CD4-positive, alpha-beta T cell (primary cell): ENCODE measurements around the gene SALL1. TPM values are rescaled to one million over a fixed set of nuclear protein-coding genes. Genes with fewer than 3 reads are reported as not detected.

Source experiments
- ATAC-seq: fragments of 200-7000 bp; cut with Tn5 transposase; one replicate; pipeline ENCODE4 v1.10.0; 2022; ENCODE audit warnings: mild to moderate bottlenecking; ENCODE audit not compliant: poor library complexity
- CTCF ChIA-PET: fragments of 350-600 bp; sonication (Branson Sonifier 250); formaldehyde crosslinking; loops from one replicate; lab custom pipeline; 2021; ENCODE audit warnings: antibody characterized with exemption, inconsistent platforms; lab: Charles Lee
- POLR2A ChIA-PET: fragments of 350-600 bp; sonication (Branson Sonifier 250); formaldehyde crosslinking; loops from one replicate; lab custom pipeline; 2021; ENCODE audit warnings: antibody characterized with exemption, inconsistent platforms; lab: Charles Lee
- DNase-seq, 14 experiments: peaks; one replicate each; pipeline ENCODE4 v3.0.0-alpha.2; 2013 to 2020; ENCODE audit warnings: mixed read lengths in 2 of 14
- H3K27ac ChIP-seq, 2 donors: one replicate each; pipeline versions ENCODE4 v1.5.1 to v1.7.0; 2013; ENCODE audit warnings: low read length in 2 of 2, low read depth in 1 of 2, mild to moderate bottlenecking in 1 of 2
- H3K27me3 ChIP-seq, 2 experiments: 1 replicate in 1 of 2; 2 replicates in 1 of 2; pipeline versions ENCODE4 v1.6.1 to v1.7.0; 2013; ENCODE audit warnings: low read length in 2 of 2, control low read depth in 1 of 2, mild to moderate bottlenecking in 1 of 2, moderate library complexity in 1 of 2; ENCODE audit not compliant: insufficient read depth in 2 of 2, control insufficient read depth in 1 of 2
- H3K36me3 ChIP-seq: one replicate; pipeline ENCODE4 v1.6.1; 2013; ENCODE audit warnings: low read length, control low read depth; ENCODE audit not compliant: insufficient read depth
- H3K4me1 ChIP-seq: one replicate; pipeline ENCODE4 v1.6.1; 2013; ENCODE audit warnings: low read length, control low read depth; ENCODE audit not compliant: insufficient read depth
- H3K4me3 ChIP-seq: one replicate; pipeline ENCODE4 v1.5.1; 2013; ENCODE audit warnings: mild to moderate bottlenecking, low read length, moderate library complexity
- H3K9me3 ChIP-seq, 2 experiments: 1 replicate in 1 of 2; 2 replicates in 1 of 2; pipeline versions ENCODE4 v1.6.1 to v1.7.0; 2013; ENCODE audit warnings: low read length in 2 of 2, mild to moderate bottlenecking in 2 of 2, control low read depth in 1 of 2, moderate library complexity in 1 of 2; ENCODE audit not compliant: control insufficient read depth in 1 of 2, insufficient read depth in 1 of 2
- H3K27ac Mint-ChIP-seq: one replicate; pipeline ENCODE4 v1.8.0; 2020; ENCODE audit warnings: mixed read lengths
- H3K27me3 Mint-ChIP-seq: one replicate; pipeline ENCODE4 v1.8.0; 2021; ENCODE audit warnings: mixed read lengths
- H3K36me3 Mint-ChIP-seq: one replicate; pipeline ENCODE4 v1.8.0; 2021; ENCODE audit warnings: low read depth, mixed read lengths
- H3K4me1 Mint-ChIP-seq: one replicate; pipeline ENCODE4 v1.8.0; 2021; ENCODE audit warnings: low read depth, mixed read lengths
- H3K4me3 Mint-ChIP-seq: one replicate; pipeline ENCODE4 v1.8.0; 2020; ENCODE audit warnings: mild to moderate bottlenecking, mixed read lengths
- H3K9me3 Mint-ChIP-seq: one replicate; pipeline ENCODE4 v1.8.0; 2020; ENCODE audit warnings: mixed read lengths
- intact Hi-C, 2 experiments: fragments of 100-400 bp; cut with DNase I in 1 of 2; cut with micrococcal nuclease in 1 of 2; formaldehyde crosslinking; loops; one replicate each; pipeline versions ENCODE4 v1.15.1 to v1.9.0; 2023 to 2025; cut with DNase I, micrococcal nuclease
- total RNA-seq, 174 experiments: library from RNA in 2 of 174; stranded (reverse) in 2 of 174; gene quantifications; one replicate each; pipeline ENCODE4 v1.2.3 and lab custom pipeline; 2021 to 2026
- TF ChIP-seq, protein P1 (sequence below): fragments of 200-600 bp; IDR thresholded peaks from one replicate; pipeline ENCODE4 v1.8.0; 2022; ENCODE audit warnings: antibody characterized with exemption, mild to moderate bottlenecking

Gene SALL1
- total RNA-seq, 2 experiments from 2014 or later, result not detected

DNA sequence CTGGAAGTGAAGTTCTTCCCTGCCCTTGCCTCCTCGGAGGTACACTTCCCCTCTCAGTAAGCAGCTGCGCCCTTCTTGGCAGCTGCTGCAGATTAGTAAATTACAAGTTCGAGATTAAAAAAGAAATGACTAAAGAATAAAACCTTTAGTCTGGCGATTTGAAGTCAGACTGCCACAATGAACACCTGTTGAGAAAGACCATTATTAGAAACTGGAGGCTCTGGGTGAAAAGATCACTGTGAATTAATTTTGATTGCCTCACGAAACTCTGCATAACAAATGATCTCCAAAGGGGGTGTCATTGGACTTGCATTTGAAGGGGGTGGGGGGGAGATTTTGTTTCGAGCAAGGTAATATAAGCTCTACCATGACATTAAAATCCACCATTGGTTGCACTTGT lies 39.3 kb downstream of the SALL1 start:
- DNase-seq, result no peak
- Histone ChIP-seq H3K4me3 (no peak overlapping the region), H3K9me3 (peaks cover 0 to 9% of the 10 kb centered on the region in 2 experiments), H3K4me1 (no peaks in the 10 kb centered on the region), H3K36me3 (no peaks in the 10 kb centered on the region), H3K27ac (no peak overlapping the region), H3K27me3 (peaks cover 16 to 24% of the 10 kb centered on the region in 2 experiments)
- peaks cover 66% of the 10 kb centered on the region for H3K27me3 Mint-ChIP-seq
- TF ChIP-seq, protein P1, sequence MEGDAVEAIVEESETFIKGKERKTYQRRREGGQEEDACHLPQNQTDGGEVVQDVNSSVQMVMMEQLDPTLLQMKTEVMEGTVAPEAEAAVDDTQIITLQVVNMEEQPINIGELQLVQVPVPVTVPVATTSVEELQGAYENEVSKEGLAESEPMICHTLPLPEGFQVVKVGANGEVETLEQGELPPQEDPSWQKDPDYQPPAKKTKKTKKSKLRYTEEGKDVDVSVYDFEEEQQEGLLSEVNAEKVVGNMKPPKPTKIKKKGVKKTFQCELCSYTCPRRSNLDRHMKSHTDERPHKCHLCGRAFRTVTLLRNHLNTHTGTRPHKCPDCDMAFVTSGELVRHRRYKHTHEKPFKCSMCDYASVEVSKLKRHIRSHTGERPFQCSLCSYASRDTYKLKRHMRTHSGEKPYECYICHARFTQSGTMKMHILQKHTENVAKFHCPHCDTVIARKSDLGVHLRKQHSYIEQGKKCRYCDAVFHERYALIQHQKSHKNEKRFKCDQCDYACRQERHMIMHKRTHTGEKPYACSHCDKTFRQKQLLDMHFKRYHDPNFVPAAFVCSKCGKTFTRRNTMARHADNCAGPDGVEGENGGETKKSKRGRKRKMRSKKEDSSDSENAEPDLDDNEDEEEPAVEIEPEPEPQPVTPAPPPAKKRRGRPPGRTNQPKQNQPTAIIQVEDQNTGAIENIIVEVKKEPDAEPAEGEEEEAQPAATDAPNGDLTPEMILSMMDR, result no peak
- ChIA-PET POLR2A (no interaction called here), CTCF (no interaction called here)
- H3K36me3 Mint-ChIP-seq, result no peaks in the 10 kb centered on the region
- H3K27ac Mint-ChIP-seq, result no peak overlapping the region
- intact Hi-C loops, result no loop called here
- H3K4me1 Mint-ChIP-seq, result no peaks in the 10 kb centered on the region
- ATAC-seq, result no peak
- no peak overlapping the region for H3K4me3 Mint-ChIP-seq
- H3K9me3 Mint-ChIP-seq, result peaks cover 3% of the 10 kb centered on the region

DNA sequence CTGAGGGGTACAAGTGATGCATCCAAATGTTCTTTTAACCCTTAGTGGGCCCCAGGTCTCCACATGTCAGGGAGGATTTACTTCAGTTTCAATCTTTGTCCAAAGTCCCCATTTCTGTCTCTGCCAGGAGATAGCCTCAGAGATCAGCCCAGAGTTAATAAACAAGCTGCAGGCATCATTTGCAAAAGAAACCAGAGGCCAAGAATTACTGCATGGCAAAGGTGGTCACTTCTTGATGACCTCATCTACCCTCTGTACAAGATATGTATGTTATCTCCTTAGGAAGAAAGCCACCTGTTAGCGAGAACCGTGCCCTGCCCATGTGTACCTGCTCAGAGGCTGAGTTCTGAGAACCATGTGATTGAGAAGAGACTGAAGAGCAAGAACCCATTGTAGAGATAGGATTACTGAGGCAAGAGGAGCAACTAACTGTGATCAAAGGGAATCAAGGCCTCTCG lies 40.3 kb downstream of the SALL1 start:
- DNase-seq (no peak), ATAC-seq (no peak)
- ChIA-PET CTCF (no interaction called here), POLR2A (no interaction called here)
- Histone ChIP-seq H3K9me3 (peaks cover 0 to 9% of the 10 kb centered on the region in 2 experiments), H3K4me1 (no peaks in the 10 kb centered on the region), H3K27me3 (peaks cover 16 to 22% of the 10 kb centered on the region in 2 experiments), H3K4me3 (no peak overlapping the region), H3K27ac (no peak overlapping the region), H3K36me3 (no peaks in the 10 kb centered on the region)
- Mint-ChIP-seq H3K9me3 (peaks cover 3% of the 10 kb centered on the region), H3K4me3 (no peak overlapping the region), H3K27me3 (peaks cover 64% of the 10 kb centered on the region), H3K36me3 (no peaks in the 10 kb centered on the region), H3K4me1 (no peaks in the 10 kb centered on the region), H3K27ac (no peak overlapping the region)
- TF ChIP-seq, protein P1, result no peak
- intact Hi-C loops, result no loop called here

DNA sequence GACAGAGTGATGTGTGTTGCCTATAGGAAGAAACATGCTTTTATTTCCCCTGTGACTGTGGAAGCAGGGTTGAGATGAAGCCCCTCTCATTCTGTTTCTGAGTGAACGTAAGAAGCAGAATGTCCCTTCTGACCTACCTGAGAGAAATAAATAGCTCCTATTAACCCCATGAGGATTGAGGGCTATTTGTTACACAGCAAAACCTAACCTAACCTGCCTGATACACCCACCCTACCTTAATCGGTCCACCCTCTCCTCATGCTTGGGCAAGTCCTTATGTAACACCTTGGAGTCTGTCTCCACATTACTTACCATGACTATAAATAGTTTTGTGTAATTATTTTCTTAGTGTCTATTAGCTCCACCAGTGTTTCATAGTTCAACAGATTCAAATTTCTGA lies 41.9 kb downstream of the SALL1 start:
- Histone ChIP-seq H3K27me3 (peaks cover 10 to 11% of the 10 kb centered on the region in 2 experiments), H3K9me3 (peaks cover 0 to 5% of the 10 kb centered on the region in 2 experiments), H3K4me3 (no peak overlapping the region), H3K27ac (no peak overlapping the region), H3K36me3 (no peaks in the 10 kb centered on the region), H3K4me1 (no peaks in the 10 kb centered on the region)
- H3K36me3 Mint-ChIP-seq, result no peaks in the 10 kb centered on the region
- H3K27me3 Mint-ChIP-seq, result peaks cover 53% of the 10 kb centered on the region
- POLR2A ChIA-PET, result no interaction called here
- TF ChIP-seq, protein P1, result no peak
- intact Hi-C loops, result no loop called here
- no peak overlapping the region for H3K4me3 Mint-ChIP-seq
- H3K4me1 Mint-ChIP-seq, result no peaks in the 10 kb centered on the region
- peaks cover 5% of the 10 kb centered on the region for H3K9me3 Mint-ChIP-seq
- CTCF ChIA-PET, result no interaction called here
- no peak overlapping the region for H3K27ac Mint-ChIP-seq
- no peak for DNase-seq
- no peak for ATAC-seq
